ENCODE results near the gene ARHGAP22. TPM values are rescaled to one million over a fixed set of nuclear protein-coding genes. Genes with fewer than 3 reads are reported as not detected.

Gene ARHGAP22
- total RNA-seq, 1 donor from 2014 or later, result 2.0 TPM

DNA sequence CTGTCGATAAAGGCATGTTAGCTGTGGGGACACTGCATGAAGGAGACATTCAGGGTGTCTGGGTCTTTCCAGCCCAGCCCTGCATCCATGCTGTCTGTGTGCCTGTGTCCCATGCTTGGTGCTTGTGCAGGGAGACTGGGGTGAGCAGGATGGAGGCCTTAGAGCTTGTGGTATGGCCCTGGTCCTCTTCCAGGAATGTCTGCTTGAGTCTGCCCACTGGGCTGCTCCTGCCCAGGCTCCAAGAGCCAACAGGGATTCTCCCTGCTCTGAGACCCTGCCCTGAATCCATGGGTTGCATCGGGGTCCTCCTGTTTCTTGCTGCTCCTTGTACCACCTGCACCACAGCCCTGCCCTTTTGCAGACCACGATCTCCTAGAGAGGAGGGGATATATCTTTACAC, 31.4 kb upstream of the ARHGAP22 start:
- no peak overlapping the region for H3K27ac ChIP-seq
- DNase-seq (ENCODE audit: low spot score in 2 of 2), result no peak
- H3K36me3 ChIP-seq, result no peaks in the 10 kb centered on the region
- no peak overlapping the region for H3K4me3 ChIP-seq
- H3K4me1 ChIP-seq, result peaks cover 11 to 19% of the 10 kb centered on the region in 2 donors
- intact Hi-C loops (cut with DNase I), result no loop called here
- peaks cover 0 to 4% of the 10 kb centered on the region in 2 donors for H3K9me3 ChIP-seq
- H3K27me3 ChIP-seq, result no peaks in the 10 kb centered on the region
- TF ChIP-seq CTCF (IDR thresholded peaks at IDR 0.05), result no peak

DNA sequence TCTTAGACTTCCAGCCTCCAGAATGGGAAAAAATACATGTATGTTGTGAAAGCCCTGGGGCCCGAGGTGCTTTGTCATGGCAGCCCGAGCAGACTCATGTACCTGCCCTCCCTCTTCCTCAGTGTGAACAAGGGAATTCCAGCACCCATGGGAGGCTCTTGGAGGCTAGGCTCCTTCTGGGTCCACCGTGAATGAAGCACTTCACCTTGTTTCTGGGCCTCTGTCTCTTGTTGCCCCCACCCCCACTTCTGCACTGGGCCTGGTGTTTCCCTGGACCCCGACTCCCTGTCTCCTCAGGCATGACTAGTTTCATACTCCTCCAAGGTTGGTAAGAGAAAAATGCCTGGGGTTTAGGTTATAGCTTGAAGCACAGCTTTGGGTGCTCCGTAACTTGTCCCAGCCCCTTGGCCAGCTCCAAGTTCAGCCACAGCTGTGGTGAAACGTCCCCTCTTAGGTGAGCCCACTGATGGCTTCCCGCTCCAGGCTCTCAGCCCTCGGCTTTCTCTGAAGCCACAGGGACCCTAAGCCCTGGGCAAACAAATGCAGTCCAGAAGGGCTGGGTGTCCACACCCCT, 30.2 kb upstream of the ARHGAP22 start:
- Histone ChIP-seq H3K4me1 (peaks cover 11 to 19% of the 10 kb centered on the region in 2 donors), H3K4me3 (no peak overlapping the region), H3K36me3 (no peaks in the 10 kb centered on the region), H3K27me3 (no peaks in the 10 kb centered on the region), H3K9me3 (no peaks in the 10 kb centered on the region), H3K27ac (peak overlapping the region in 1 of 2 donors; percentile 75)
- TF ChIP-seq CTCF (IDR thresholded peaks at IDR 0.05), result no peak
- no peak for DNase-seq (ENCODE audit: low spot score in 2 of 2)
- intact Hi-C loops (cut with DNase I), result no loop called here

- Histone ChIP-seq H3K27me3 (no peaks in the 10 kb centered on the region), H3K9me3 (no peaks in the 10 kb centered on the region), H3K36me3 (no peaks in the 10 kb centered on the region), H3K4me3 (peak overlapping the region in 1 of 2 donors; percentile 8), H3K4me1 (peaks cover 11 to 19% of the 10 kb centered on the region in 2 donors), H3K27ac (peak overlapping the region in 1 of 2 donors; percentile 75)
- TF ChIP-seq CTCF (IDR thresholded peaks at IDR 0.05), result no peak
- intact Hi-C loops (cut with DNase I), result no loop called here
- DNase-seq (ENCODE audit: low spot score in 2 of 2), result peak; percentile 43 to 83
Measured at GRCh38 chr10:48634198-48634983, 29.5 kb upstream of the ARHGAP22 start.

DNA sequence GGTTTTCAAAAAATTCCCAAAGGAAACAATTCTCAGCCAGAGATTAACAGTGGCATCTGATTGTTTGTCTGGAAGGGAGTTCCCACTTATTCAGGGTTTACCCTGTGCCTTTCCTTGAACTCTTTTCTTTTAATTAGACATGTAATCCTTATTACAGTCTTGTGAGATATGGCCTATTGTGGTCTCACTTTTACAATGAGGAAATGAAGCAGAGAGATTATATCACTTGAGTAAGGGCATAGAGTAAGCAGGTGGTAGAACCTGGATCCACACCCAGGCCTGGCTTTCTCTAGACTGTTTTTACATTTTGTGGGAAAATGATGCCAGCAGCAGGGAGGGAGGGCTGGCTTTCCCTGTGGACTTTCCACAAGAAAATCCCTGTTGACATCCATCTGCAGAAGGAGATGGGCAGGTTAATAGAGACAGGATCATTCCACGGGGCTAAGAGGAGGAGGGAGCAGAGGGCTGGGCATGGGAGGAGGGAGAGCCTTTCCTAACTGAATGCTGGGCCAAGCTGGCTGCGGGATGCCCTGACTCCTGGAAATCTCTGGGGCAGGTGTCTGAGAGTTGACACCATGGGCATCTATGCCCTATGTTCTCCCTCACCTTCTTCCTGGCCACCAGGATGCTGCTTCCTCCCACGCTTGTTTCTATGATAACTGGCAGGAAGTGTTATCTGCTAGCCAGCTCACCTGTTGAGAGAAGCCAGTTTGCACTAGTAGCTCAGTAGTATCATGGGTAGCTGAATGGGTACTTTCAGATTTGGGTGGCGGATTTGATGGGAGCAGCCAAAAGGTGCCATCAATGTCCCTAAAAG, 28.7 kb upstream of the ARHGAP22 start:
- Histone ChIP-seq H3K4me1 (peaks cover 11 to 19% of the 10 kb centered on the region in 2 donors), H3K27ac (peak overlapping the region in 1 of 2 donors; percentile 75), H3K9me3 (no peaks in the 10 kb centered on the region), H3K36me3 (no peaks in the 10 kb centered on the region), H3K27me3 (no peaks in the 10 kb centered on the region), H3K4me3 (no peak overlapping the region)
- no peak for DNase-seq (ENCODE audit: low spot score in 2 of 2)
- no peak for TF ChIP-seq CTCF (IDR thresholded peaks at IDR 0.05)
- intact Hi-C loops (cut with DNase I), result no loop called here

DNA sequence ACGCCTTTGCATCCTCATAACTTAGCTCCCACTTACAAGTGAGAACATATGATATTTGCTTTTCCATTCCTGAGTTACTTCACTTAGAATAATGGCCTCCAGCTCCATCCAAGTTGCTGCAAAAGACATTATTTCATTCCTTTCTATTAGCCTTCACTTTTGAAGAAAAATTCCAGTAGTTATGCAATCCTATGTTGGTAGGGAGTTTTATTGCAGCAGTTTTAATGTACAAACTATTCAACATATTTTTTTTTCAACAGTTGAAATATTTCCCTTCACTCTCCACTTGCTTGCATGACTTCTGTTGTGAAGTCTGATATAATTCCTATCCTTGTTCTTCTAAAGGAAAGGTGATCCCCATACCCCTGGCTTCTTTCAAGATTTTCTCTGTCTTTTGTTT, 27.3 kb upstream of the ARHGAP22 start:
- H3K27me3 ChIP-seq, result no peaks in the 10 kb centered on the region
- no peak overlapping the region for H3K27ac ChIP-seq
- intact Hi-C loops (cut with DNase I), result no loop called here
- no peak for DNase-seq (ENCODE audit: low spot score in 2 of 2)
- TF ChIP-seq CTCF (IDR thresholded peaks at IDR 0.05), result no peak
- H3K4me3 ChIP-seq, result no peak overlapping the region
- H3K9me3 ChIP-seq, result no peaks in the 10 kb centered on the region
- H3K36me3 ChIP-seq, result no peaks in the 10 kb centered on the region
- peaks cover 11 to 19% of the 10 kb centered on the region in 2 donors for H3K4me1 ChIP-seq

Measured in ascending aorta (tissue), 2 donors.